GM23338 (cell line): ENCODE results near the gene HHAT. TPM values are rescaled to one million over a fixed set of nuclear protein-coding genes. Genes with fewer than 3 reads are reported as not detected.

Source experiments
- ATAC-seq: fragments of 200-7000 bp; cut with Tn5 transposase; 3 replicates; pipeline ENCODE4 v1.9.1; 2020
- DNase-seq: peaks from one replicate; pipeline ENCODE4 v3.0.0-alpha.2; 2015; ENCODE audit warnings: low spot score
- H2AFZ ChIP-seq: fragments of 200-600 bp; sonication (generic); 2 replicates; pipeline ENCODE4 v1.8.0; 2016; ENCODE audit warnings: antibody characterized with exemption, mild to moderate bottlenecking, moderate library complexity
- H3F3A ChIP-seq: fragments of 200-600 bp; sonication (generic); replicated peaks from 2 replicates; pipeline ENCODE4 v1.8.0; 2017; ENCODE audit warnings: antibody characterized with exemption, mixed run types, low read depth
- H3K27ac ChIP-seq: fragments of 200-600 bp; sonication (generic); 2 replicates; pipeline ENCODE4 v1.6.1; 2016; ENCODE audit warnings: low read depth
- H3K27me3 ChIP-seq: fragments of 200-600 bp; sonication (generic); 2 replicates; pipeline ENCODE4 v1.8.0; 2016; ENCODE audit warnings: mild to moderate bottlenecking, mixed run types, moderate library complexity; ENCODE audit not compliant: insufficient read depth
- H3K36me3 ChIP-seq: fragments of 200-600 bp; sonication (generic); 2 replicates; pipeline ENCODE4 v1.8.0; 2016; ENCODE audit warnings: mild to moderate bottlenecking; ENCODE audit not compliant: insufficient read depth
- H3K4me1 ChIP-seq: fragments of 200-600 bp; sonication (generic); 2 replicates; pipeline ENCODE4 v1.8.0; 2016; ENCODE audit warnings: mild to moderate bottlenecking, moderate library complexity; ENCODE audit not compliant: insufficient read depth
- H3K4me2 ChIP-seq: fragments of 200-600 bp; sonication (generic); 2 replicates; pipeline ENCODE4 v1.7.1; 2017; ENCODE audit warnings: mixed run types
- H3K4me3 ChIP-seq: fragments of 200-600 bp; sonication (generic); 2 replicates; pipeline ENCODE4 v1.6.1; 2016; ENCODE audit warnings: mixed run types
- H3K79me2 ChIP-seq: fragments of 200-600 bp; sonication (generic); replicated peaks from 2 replicates; pipeline ENCODE4 v1.8.0; 2017; ENCODE audit warnings: mild to moderate bottlenecking; ENCODE audit not compliant: insufficient read depth
- H3K9me2 ChIP-seq: fragments of 200-600 bp; sonication (generic); 2 replicates; pipeline ENCODE4 v1.8.0; 2017; ENCODE audit not compliant: insufficient read depth
- H4K20me1 ChIP-seq: fragments of 200-600 bp; sonication (generic); replicated peaks from 2 replicates; pipeline ENCODE4 v1.8.0; 2017; ENCODE audit warnings: mild to moderate bottlenecking; ENCODE audit not compliant: insufficient read depth
- H3K27ac Mint-ChIP-seq: 2 replicates; pipeline ENCODE4 v1.8.0; 2020; ENCODE audit warnings: inconsistent platforms, mild to moderate bottlenecking, moderate library complexity, mixed read lengths
- H3K27me3 Mint-ChIP-seq: 3 replicates; pipeline ENCODE4 v1.8.0; 2022; ENCODE audit warnings: low read depth, mild to moderate bottlenecking, moderate library complexity, mixed read lengths, inconsistent platforms; ENCODE audit not compliant: insufficient read depth, poor library complexity
- H3K36me3 Mint-ChIP-seq: 3 replicates; pipeline ENCODE4 v1.8.0; 2021; ENCODE audit warnings: low read depth, mild to moderate bottlenecking, inconsistent platforms, moderate library complexity, mixed read lengths
- H3K4me1 Mint-ChIP-seq: 3 replicates; pipeline ENCODE4 v1.8.0; 2020; ENCODE audit warnings: mild to moderate bottlenecking, inconsistent platforms, mixed read lengths
- H3K4me3 Mint-ChIP-seq: 3 replicates; pipeline ENCODE4 v1.8.0; 2021; ENCODE audit warnings: moderate library complexity, mild to moderate bottlenecking, inconsistent platforms, mixed read lengths
- H3K9me3 Mint-ChIP-seq: 3 replicates; pipeline ENCODE4 v1.8.0; 2020; ENCODE audit warnings: moderate library complexity, mild to moderate bottlenecking, inconsistent platforms, mixed read lengths
- CREB1 ChIP-seq: fragments of 250-450 bp; sonication (Bioruptor Pico); IDR thresholded peaks from 2 replicates; pipeline ENCODE4 v1.5.0; 2020; ENCODE audit warnings: low read depth, mild to moderate bottlenecking, moderate library complexity
- EZH2 ChIP-seq: fragments of 200-600 bp; sonication (generic); IDR thresholded peaks from one replicate; pipeline ENCODE4 v1.8.0; 2017; ENCODE audit warnings: antibody characterized with exemption, mild to moderate bottlenecking, low read depth; ENCODE audit not compliant: unreplicated experiment
- EZH2phosphoT487 ChIP-seq: fragments of 200-600 bp; sonication (generic); IDR thresholded peaks from one replicate; pipeline ENCODE4 v1.8.1; 2018; ENCODE audit warnings: antibody characterized with exemption; ENCODE audit not compliant: unreplicated experiment
- JUNB ChIP-seq: IDR thresholded peaks from one replicate; pipeline ENCODE4 v1.6.1; 2016; ENCODE audit warnings: antibody characterized with exemption; ENCODE audit not compliant: unreplicated experiment
- NANOG ChIP-seq: IDR thresholded peaks from 2 replicates; pipeline ENCODE4 v1.6.1; 2016; ENCODE audit warnings: antibody characterized with exemption, borderline replicate concordance
- POLR2AphosphoS5 ChIP-seq: IDR thresholded peaks from 2 replicates; pipeline ENCODE4 v1.6.1; 2016; ENCODE audit warnings: antibody characterized with exemption, low read depth
- STAT1 ChIP-seq: IDR thresholded peaks from one replicate; pipeline ENCODE4 v1.6.1; 2016; ENCODE audit warnings: antibody characterized with exemption; ENCODE audit not compliant: unreplicated experiment
- ZNF114 ChIP-seq: fragments of 250-450 bp; sonication (Bioruptor Pico); IDR thresholded peaks from 2 replicates; pipeline ENCODE4 v1.5.0; 2020; ENCODE audit warnings: mild to moderate bottlenecking, moderate library complexity
- ZNF331 ChIP-seq: fragments of 250-450 bp; sonication (Bioruptor Pico); IDR thresholded peaks from 2 replicates; pipeline ENCODE4 v1.5.0; 2020; ENCODE audit warnings: low read depth, mild to moderate bottlenecking, moderate library complexity
- polyA plus RNA-seq: library from polyadenylated mRNA; unstranded; fragments of >200 nt; fragmentation: Nextera tagmentation; extraction: Ambion mirVana; gene quantifications from 2 replicates; pipeline ENCODE4 v1.2.1, GENCODE V29; 2016
- total RNA-seq: library from RNA; depleted of rRNA; stranded (reverse); fragments of >200 nt; shearing (Covaris generic); gene quantifications from 2 replicates; pipeline ENCODE4 v1.2.3, GENCODE V29; 2014
- TF ChIP-seq, protein P1 (sequence below): fragments of 250-450 bp; sonication (Bioruptor Pico); IDR thresholded peaks from 2 replicates; pipeline ENCODE4 v1.5.0; 2020; ENCODE audit warnings: mild to moderate bottlenecking, moderate library complexity
- TF ChIP-seq, protein P2 (sequence below), 2 experiments: fragments of 200-600 bp in 1 of 2; sonication (generic) in 1 of 2; conservative IDR thresholded peaks; 2 replicates each; pipeline versions ENCODE4 v1.5.1 to v1.6.1; 2016 to 2017; ENCODE audit warnings: antibody characterized with exemption in 2 of 2, low read depth in 2 of 2, mild to moderate bottlenecking in 2 of 2, moderate library complexity in 1 of 2
- TF ChIP-seq, protein P3 (sequence below): IDR thresholded peaks from 2 replicates; pipeline ENCODE4 v1.6.1; 2016; ENCODE audit warnings: antibody characterized with exemption
- TF ChIP-seq, protein P4 (sequence below): IDR thresholded peaks from one replicate; pipeline ENCODE4 v1.6.1; 2018; ENCODE audit warnings: antibody characterized with exemption; ENCODE audit not compliant: unreplicated experiment

HHAT gene
- total and polyA plus RNA-seq, 2 experiments from 2014 or later: 0.11 to 0.66 TPM

DNA sequence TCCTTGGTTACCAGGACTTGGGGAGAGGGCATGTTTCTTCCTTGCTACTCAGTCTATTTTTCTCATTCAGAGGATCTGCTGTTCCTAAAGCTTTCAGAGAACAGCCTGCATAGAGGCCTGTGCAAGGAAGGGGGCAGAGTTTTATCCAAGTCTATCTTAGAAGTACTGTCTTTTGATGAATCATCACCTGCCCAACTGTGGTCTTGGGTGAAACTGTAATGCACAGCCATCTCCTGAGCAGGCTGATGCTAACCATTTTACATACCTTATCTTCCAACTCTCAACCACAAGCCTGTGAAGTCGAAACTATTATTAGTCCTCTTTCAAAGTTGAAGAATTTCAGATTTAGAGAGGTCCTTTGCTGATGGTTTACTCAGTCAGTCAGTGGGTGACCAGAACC, 368.0 kb downstream of the HHAT start:
- Histone ChIP-seq H2AFZ (no peak overlapping the region), H3K4me3 (no peak overlapping the region), H3K9me2 (no peaks in the 10 kb centered on the region), H4K20me1 (no peaks in the 10 kb centered on the region), H3F3A (no peaks in the 10 kb centered on the region), H3K4me2 (no peak overlapping the region), H3K79me2 (no peaks in the 10 kb centered on the region), H3K36me3 (no peaks in the 10 kb centered on the region), H3K4me1 (no peaks in the 10 kb centered on the region), H3K27me3 (no peaks in the 10 kb centered on the region), H3K27ac (no peak overlapping the region)
- H3K36me3 Mint-ChIP-seq: no peaks in the 10 kb centered on the region
- no peaks in the 10 kb centered on the region for H3K4me1 Mint-ChIP-seq
- peaks cover 3% of the 10 kb centered on the region; the same call in 2 of the 3 replicates for H3K9me3 Mint-ChIP-seq
- TF ChIP-seq STAT1 (no peak), ZNF114 (no peak), CREB1 (CRISPR knock-in tag) (no peak), NANOG (no peak), ZNF331 (CRISPR knock-in tag) (no peak), JUNB (no peak), EZH2 (no peak), EZH2phosphoT487 (no peak), POLR2AphosphoS5 (no peak)
- TF ChIP-seq, protein P1, sequence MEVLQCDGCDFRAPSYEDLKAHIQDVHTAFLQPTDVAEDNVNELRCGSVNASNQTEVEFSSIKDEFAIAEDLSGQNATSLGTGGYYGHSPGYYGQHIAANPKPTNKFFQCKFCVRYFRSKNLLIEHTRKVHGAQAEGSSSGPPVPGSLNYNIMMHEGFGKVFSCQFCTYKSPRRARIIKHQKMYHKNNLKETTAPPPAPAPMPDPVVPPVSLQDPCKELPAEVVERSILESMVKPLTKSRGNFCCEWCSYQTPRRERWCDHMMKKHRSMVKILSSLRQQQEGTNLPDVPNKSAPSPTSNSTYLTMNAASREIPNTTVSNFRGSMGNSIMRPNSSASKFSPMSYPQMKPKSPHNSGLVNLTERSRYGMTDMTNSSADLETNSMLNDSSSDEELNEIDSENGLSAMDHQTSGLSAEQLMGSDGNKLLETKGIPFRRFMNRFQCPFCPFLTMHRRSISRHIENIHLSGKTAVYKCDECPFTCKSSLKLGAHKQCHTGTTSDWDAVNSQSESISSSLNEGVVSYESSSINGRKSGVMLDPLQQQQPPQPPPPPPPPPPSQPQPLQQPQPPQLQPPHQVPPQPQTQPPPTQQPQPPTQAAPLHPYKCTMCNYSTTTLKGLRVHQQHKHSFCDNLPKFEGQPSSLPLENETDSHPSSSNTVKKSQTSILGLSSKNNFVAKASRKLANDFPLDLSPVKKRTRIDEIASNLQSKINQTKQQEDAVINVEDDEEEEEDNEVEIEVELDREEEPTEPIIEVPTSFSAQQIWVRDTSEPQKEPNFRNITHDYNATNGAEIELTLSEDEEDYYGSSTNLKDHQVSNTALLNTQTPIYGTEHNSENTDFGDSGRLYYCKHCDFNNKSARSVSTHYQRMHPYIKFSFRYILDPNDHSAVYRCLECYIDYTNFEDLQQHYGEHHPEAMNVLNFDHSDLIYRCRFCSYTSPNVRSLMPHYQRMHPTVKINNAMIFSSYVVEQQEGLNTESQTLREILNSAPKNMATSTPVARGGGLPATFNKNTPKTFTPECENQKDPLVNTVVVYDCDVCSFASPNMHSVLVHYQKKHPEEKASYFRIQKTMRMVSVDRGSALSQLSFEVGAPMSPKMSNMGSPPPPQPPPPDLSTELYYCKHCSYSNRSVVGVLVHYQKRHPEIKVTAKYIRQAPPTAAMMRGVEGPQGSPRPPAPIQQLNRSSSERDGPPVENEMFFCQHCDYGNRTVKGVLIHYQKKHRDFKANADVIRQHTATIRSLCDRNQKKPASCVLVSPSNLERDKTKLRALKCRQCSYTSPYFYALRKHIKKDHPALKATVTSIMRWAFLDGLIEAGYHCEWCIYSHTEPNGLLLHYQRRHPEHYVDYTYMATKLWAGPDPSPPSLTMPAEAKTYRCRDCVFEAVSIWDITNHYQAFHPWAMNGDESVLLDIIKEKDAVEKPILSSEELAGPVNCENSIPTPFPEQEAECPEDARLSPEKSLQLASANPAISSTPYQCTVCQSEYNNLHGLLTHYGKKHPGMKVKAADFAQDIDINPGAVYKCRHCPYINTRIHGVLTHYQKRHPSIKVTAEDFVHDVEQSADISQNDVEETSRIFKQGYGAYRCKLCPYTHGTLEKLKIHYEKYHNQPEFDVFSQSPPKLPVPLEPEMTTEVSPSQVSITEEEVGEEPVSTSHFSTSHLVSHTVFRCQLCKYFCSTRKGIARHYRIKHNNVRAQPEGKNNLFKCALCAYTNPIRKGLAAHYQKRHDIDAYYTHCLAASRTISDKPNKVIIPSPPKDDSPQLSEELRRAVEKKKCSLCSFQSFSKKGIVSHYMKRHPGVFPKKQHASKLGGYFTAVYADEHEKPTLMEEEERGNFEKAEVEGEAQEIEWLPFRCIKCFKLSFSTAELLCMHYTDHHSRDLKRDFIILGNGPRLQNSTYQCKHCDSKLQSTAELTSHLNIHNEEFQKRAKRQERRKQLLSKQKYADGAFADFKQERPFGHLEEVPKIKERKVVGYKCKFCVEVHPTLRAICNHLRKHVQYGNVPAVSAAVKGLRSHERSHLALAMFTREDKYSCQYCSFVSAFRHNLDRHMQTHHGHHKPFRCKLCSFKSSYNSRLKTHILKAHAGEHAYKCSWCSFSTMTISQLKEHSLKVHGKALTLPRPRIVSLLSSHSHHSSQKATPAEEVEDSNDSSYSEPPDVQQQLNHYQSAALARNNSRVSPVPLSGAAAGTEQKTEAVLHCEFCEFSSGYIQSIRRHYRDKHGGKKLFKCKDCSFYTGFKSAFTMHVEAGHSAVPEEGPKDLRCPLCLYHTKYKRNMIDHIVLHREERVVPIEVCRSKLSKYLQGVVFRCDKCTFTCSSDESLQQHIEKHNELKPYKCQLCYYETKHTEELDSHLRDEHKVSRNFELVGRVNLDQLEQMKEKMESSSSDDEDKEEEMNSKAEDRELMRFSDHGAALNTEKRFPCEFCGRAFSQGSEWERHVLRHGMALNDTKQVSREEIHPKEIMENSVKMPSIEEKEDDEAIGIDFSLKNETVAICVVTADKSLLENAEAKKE (CRISPR knock-in tag): no peak
- TF ChIP-seq, protein P2, sequence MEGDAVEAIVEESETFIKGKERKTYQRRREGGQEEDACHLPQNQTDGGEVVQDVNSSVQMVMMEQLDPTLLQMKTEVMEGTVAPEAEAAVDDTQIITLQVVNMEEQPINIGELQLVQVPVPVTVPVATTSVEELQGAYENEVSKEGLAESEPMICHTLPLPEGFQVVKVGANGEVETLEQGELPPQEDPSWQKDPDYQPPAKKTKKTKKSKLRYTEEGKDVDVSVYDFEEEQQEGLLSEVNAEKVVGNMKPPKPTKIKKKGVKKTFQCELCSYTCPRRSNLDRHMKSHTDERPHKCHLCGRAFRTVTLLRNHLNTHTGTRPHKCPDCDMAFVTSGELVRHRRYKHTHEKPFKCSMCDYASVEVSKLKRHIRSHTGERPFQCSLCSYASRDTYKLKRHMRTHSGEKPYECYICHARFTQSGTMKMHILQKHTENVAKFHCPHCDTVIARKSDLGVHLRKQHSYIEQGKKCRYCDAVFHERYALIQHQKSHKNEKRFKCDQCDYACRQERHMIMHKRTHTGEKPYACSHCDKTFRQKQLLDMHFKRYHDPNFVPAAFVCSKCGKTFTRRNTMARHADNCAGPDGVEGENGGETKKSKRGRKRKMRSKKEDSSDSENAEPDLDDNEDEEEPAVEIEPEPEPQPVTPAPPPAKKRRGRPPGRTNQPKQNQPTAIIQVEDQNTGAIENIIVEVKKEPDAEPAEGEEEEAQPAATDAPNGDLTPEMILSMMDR (conservative IDR thresholded peaks at IDR 0.05; ENCODE audit: low read depth in 2 of 2): no peak
- TF ChIP-seq, protein P3, sequence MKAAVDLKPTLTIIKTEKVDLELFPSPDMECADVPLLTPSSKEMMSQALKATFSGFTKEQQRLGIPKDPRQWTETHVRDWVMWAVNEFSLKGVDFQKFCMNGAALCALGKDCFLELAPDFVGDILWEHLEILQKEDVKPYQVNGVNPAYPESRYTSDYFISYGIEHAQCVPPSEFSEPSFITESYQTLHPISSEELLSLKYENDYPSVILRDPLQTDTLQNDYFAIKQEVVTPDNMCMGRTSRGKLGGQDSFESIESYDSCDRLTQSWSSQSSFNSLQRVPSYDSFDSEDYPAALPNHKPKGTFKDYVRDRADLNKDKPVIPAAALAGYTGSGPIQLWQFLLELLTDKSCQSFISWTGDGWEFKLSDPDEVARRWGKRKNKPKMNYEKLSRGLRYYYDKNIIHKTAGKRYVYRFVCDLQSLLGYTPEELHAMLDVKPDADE: no peak
- TF ChIP-seq, protein P4, sequence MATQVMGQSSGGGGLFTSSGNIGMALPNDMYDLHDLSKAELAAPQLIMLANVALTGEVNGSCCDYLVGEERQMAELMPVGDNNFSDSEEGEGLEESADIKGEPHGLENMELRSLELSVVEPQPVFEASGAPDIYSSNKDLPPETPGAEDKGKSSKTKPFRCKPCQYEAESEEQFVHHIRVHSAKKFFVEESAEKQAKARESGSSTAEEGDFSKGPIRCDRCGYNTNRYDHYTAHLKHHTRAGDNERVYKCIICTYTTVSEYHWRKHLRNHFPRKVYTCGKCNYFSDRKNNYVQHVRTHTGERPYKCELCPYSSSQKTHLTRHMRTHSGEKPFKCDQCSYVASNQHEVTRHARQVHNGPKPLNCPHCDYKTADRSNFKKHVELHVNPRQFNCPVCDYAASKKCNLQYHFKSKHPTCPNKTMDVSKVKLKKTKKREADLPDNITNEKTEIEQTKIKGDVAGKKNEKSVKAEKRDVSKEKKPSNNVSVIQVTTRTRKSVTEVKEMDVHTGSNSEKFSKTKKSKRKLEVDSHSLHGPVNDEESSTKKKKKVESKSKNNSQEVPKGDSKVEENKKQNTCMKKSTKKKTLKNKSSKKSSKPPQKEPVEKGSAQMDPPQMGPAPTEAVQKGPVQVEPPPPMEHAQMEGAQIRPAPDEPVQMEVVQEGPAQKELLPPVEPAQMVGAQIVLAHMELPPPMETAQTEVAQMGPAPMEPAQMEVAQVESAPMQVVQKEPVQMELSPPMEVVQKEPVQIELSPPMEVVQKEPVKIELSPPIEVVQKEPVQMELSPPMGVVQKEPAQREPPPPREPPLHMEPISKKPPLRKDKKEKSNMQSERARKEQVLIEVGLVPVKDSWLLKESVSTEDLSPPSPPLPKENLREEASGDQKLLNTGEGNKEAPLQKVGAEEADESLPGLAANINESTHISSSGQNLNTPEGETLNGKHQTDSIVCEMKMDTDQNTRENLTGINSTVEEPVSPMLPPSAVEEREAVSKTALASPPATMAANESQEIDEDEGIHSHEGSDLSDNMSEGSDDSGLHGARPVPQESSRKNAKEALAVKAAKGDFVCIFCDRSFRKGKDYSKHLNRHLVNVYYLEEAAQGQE: no peak
- H3K27me3 Mint-ChIP-seq: peaks cover 2% of the 10 kb centered on the region
- no peak for ATAC-seq
- no peak overlapping the region for H3K27ac Mint-ChIP-seq
- H3K4me3 Mint-ChIP-seq: no peak overlapping the region
- DNase-seq: no peak
